Transverse colon (tissue), 3 donors: ENCODE measurements around the gene CSTF3.

ENCODE experiments used
- POLR2A ChIP-seq: fragments of 450-650 bp; IDR thresholded peaks from one replicate; pipeline ENCODE4 v1.6.1; 2016; ENCODE audit warnings: antibody characterized with exemption, mild to moderate bottlenecking, moderate library complexity
- TF ChIP-seq, protein P1 (sequence below), 5 experiments: fragments of 200-600 bp in 3 of 5; fragments of 450-650 bp in 2 of 5; sonication (generic) in 3 of 5; IDR thresholded peaks; 1 replicate in 2 of 5; 2 replicates in 3 of 5; pipeline ENCODE4 v1.5.1; 2016 to 2017; ENCODE audit warnings: antibody characterized with exemption in 5 of 5, inconsistent platforms in 3 of 5, mild to moderate bottlenecking in 2 of 5, moderate library complexity in 1 of 5

DNA sequence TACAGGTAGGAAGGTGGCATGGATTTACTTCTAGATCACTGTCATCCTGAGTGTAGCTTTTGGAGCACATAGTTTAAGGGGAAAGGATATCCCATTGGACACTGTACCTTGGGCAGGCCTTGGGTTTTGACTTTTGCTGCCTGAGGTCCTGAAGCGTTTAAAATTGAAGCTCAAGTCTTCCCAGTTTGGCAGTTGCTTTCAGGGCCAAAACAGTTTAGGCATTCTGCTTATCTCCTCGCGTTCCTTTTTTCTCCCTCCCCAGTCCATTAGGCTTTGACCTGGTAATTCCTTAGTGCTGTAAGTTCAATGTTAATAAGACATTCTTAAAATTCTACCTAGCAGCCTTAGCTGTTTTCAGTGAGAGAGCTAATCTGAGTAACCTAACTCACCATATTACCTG, 35.7 kb downstream of the CSTF3 start:
- TF ChIP-seq, protein P1, sequence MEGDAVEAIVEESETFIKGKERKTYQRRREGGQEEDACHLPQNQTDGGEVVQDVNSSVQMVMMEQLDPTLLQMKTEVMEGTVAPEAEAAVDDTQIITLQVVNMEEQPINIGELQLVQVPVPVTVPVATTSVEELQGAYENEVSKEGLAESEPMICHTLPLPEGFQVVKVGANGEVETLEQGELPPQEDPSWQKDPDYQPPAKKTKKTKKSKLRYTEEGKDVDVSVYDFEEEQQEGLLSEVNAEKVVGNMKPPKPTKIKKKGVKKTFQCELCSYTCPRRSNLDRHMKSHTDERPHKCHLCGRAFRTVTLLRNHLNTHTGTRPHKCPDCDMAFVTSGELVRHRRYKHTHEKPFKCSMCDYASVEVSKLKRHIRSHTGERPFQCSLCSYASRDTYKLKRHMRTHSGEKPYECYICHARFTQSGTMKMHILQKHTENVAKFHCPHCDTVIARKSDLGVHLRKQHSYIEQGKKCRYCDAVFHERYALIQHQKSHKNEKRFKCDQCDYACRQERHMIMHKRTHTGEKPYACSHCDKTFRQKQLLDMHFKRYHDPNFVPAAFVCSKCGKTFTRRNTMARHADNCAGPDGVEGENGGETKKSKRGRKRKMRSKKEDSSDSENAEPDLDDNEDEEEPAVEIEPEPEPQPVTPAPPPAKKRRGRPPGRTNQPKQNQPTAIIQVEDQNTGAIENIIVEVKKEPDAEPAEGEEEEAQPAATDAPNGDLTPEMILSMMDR (IDR thresholded peaks at IDR 0.05) = no peak
- TF ChIP-seq POLR2A = no peak
